Measurements from ENCODE around the gene MAMDC4.

MAMDC4 gene

DNA sequence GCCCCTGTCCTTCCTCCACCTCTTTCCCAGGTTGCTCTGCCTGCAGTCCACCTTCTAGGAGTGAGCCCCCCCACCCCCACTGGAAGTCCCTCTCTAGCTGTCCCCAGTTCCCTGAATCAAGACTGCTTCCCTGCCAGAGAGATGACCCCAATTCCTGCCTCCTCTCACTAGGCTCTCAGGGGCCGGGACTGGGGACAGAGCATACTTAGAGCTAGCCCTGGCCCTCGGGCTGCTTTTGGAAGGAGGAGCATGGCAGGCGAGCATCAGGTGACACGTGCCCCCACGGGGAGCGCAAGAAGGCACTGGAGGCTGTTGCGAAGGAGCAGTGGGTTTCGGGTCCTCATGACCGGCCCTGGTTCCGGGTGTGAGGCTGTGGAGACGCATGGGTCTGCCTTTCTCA, 43.9 kb downstream of the MAMDC4 start:
- DNase-seq: no peak

DNA sequence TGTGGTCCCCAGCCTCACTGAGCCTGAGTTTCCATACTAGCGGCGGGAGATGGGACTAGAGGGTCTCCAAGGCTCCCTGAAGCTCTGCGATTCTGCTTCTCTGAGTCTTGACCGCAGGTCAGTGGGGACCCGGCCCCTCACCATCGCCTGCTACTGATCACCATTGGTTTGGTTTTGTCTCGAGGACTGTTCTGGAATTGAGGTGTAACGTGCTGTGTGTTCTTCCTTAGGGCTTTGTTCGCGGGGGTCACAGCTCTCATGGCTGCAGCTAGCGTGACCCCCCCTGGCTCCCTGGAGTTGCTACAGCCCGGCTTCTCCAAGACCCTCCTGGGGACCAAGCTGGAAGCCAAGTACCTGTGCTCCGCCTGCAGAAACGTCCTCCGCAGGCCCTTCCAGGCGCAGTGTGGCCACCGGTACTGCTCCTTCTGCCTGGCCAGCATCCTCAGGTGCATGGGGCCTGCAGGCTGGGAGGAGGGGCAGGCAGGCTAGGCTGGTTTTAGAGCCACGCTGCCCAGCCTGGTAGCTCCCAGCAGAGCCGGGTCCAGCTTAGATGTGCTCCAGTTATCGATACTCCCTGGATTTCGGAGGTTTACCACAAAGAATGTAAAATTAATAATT, 46.4 kb downstream of the MAMDC4 start:
- DNase-seq: no peak

DNA sequence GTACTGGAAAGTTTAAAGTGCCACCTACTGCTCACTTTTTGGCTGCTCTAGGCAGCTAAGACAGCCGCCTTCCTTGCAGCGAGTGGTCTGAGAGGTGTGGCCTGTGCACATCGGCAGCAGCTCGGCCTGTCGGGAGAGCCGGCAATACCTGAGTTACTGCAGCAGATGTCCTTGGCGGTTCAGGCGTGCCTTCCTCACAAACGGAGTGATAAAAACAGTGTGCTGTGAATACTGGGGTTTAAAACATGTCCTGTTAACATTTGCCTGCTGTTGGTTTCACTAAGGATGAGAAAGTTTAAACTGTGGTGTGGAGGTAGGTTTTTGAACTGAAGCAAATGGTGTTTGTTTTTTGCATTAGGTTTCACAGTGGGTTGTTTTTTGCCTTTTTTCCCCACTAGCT, 47.0 kb downstream of the MAMDC4 start:
- DNase-seq: no peak

DNA sequence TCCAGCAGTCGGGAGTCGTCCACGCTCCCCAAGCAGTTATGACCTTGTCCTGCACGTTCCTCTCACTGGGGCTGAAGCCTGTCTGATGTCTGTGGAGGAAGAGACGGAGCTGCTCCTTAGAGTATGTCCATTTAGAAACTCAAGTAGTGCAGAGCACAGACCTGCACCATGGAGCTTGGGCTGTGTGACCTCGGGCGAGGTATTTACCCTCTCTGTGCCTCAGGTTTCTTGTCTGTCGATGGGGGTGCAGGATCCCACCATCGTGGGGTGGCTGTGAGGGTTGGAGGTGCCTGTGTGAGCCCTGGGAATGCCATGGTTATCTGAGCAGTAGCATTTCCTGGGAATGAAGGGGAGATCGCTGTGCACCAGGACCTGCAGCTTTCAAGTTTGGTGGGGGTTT, 48.4 kb downstream of the MAMDC4 start:
- DNase-seq: no peak

DNA sequence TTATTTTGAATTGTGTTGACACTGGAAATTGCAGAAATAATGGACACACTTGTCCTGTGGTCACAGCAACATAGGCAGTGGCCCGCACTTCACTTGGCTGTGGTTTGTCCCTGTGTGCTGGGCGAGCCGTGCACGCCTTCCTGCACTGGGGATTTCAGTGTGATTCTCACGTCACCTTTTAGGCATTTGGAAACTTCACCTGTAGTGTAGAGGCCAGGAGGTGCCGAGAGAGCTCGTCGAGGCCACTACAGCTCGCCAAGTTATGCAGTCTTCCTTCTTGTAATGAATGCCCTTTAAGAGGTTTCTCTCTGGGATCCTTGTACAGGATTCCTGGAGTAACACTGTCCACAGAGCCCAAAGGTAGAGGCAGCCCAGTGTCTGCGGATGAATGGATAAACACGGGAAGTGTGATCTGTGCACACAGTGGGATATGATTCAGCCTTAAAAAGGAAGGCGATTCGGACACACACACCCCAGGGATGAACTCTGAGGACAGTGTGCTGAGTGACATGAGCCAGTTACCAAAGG, 48.9 kb downstream of the MAMDC4 start:
- DNase-seq: no peak

DNA sequence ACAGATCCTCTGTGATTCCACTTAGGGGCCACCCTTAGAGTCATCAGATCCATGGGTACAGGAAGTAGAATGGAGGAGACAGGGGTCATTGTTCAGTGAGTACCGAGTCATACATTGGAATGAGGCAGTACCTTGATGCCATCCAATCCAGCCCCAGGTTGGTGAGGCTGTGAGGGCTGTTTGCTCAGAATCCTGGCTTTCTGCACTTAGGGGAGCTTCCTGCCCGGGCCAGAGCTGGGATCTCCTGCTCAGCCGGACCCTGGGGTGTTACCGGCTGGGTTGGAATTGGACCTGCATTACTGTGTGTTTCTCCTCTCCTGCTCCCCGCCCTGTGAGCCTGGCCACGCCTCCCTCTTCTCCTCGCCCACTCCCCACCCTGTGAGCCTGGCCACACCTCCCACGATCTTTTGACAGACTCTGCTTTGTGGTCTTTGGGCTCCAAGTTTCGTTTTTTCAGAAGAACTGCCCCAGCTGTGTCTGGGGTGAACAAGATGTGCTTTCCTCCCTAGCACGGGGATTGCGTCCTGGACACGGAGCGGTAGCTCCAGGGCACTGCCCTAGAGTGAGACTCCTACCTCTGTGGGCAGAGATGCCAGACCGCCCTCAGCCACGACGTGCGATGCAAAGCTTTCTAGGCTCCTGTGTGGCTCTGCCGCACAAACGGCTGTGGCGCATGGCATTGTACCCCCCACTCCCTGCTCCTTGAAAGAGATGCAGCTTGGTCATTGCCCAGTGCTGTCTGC, 49.5 kb downstream of the MAMDC4 start:
- peak; percentile 33 for DNase-seq

DNA sequence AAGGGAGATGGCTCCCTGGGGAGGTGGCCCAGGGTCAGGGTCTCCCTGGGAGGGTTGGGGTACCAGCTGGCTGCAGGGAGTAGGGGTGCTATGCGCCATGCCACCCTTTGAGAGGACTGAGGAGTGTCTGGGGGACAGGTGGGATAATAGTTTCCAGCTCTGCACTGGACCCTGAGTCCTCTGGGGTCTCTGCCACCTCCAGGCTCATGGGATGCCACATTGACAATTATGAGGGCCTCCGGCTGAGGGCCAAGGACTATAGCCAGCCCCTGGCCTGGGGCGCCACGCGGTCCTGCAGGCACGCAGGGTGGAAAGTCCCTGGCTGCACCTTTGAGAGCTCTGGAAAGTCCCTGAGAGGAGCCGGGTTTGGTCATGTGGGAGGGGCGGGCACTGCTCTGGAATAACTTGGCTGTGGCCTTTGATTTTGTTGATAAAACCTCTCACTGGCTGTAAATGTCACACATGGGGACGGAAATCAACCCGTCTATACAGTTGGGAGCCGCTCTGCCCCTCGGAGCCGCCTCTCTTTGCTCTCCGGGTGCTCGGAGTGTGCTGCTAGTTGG, 50.2 kb downstream of the MAMDC4 start:
- no peak for DNase-seq

DNA sequence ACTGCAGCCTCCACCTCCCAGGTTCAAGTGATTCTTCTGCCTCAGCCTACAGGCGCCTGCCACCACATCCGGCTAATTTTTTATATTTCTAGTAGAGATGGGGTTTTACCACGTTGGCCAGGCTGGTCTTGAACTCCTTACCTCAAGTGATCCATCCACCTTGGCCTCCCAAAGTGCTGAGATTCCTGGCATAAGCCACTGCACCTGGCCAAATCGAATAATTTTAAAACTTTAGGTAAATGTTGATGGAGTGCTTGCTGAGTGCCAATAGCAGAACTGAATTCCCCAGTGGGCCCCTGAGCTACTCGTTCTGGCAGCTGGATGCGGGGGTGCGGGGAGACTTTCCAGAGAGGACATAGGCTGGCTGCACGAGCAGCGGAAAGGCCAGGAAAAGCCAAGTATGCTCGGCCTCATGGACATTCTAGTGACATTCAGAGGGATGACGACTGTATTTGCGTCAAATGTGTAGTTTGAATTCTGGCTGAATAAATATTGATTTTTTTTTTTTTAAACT, 51.0 kb downstream of the MAMDC4 start:
- DNase-seq: no peak

DNA sequence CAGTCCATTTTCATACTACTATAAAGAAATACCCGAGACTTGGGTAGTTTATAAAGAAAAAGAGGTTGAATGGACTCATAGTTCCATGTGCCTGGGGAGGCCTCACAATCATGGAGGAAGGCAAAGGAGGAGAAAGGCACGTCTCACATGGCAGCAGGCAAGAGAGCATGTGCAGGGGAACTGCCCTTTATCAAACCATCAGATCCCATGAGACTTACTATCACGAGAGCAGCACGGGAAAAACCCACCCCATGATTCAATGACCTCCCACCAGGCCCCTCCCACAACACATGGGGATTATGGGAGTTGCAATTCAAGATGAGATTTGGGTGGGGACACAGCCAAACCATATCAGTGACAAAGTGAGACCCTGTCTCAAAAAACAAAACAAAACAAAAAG, 54.1 kb downstream of the MAMDC4 start:
- no peak for DNase-seq

DNA sequence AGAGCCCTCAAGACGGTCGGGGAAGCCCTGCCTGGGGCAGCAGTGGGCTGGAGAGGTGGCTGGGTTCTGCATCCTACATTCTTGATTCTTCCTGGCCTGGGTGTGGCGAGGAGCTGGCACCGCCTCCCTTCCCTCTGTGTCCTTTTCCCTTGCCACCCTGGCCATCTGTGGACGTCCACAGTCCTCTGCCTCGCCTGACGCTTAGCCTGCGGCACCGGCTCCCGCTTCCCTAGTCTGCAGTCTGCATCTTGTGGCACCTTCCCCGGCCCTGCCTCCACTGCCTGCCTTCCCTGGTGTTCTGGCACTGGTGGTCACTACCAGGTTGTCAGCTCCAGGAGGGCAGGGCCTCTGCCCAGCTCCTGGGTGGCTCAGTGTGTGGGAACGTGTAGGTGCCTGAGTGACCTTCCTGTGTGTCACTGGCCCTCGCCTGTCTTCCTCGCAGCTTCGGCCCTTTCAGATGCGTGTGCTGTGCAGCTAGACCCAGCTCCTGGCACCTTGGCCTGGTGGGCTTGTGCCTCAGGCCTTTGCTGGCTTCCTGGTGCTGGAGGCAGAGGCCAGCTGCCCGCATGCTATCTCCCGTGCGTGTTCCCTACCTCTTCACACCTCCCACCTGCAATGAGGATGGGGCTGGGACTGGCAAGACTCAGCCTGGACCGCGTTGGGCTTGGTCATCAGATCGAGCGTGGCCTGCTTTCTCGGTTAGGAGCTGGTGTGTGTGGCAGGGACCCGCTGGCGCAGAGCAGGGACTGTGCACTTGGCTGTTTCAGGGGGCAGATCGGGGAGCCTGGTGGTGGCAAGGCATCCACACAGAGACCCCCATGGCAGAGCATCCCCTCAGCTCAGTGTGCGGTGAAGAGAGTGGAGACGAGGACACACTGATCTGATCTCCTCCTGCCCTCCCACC, 55.1 kb downstream of the MAMDC4 start:
- no peak for DNase-seq
